Measurements from ENCODE around the gene SLC24A1.
"Not testable (repeated sequence)": the region's sequence is repeated elsewhere in the genome, so short reads cannot be mapped to it uniquely, and the experiment has no call there.

SLC24A1 gene

GRCh38 chr15:65598468-65598867 is 23.3 kb upstream of the SLC24A1 start:
- Histone ChIP-seq H3K9ac (ENCODE audit: low read length) (no peak overlapping the region), H3K27me3 (ENCODE audit: control insufficient read depth in 1 of 2, insufficient read depth in 2 of 2, low read length in 2 of 2) (no peaks in the 10 kb centered on the region), H3K36me3 (ENCODE audit: insufficient read depth, low read length) (peaks cover 73% of the 10 kb centered on the region), H3K27ac (ENCODE audit: low read depth, low read length) (no peak overlapping the region), H3K4me1 (ENCODE audit: insufficient read depth, low read length) (no peaks in the 10 kb centered on the region), H3K9me3 (ENCODE audit: low read length) (no peaks in the 10 kb centered on the region), H3K4me3 (ENCODE audit: low read depth in 1 of 2, low read length in 2 of 2) (no peak overlapping the region)

DNA sequence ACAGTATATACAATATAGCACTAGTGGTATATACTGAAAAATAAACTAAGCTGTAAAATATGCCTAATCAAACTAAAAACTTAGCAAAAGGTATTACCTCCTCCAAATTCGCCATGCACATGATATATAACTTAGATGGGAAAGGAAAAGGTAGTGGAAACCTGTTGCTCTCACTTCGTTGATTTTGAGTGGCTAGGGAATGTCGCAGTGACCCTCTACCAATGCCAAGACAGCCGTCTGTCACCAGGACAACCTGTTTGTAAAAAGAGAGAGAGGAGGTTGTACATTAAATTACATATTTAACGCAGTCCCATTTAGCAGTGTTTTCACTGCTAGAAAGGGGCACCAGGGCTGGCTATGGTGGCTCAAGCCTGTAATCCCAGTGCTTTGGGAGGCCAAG is 22.1 kb upstream of the SLC24A1 start:
- no peaks in the 10 kb centered on the region for H3K9me3 ChIP-seq (ENCODE audit: low read length)
- no peak overlapping the region for H3K27ac ChIP-seq (ENCODE audit: low read depth, low read length)
- H3K27me3 ChIP-seq (ENCODE audit: control insufficient read depth in 1 of 2, insufficient read depth in 2 of 2, low read length in 2 of 2) = no peaks in the 10 kb centered on the region
- H3K9ac ChIP-seq (ENCODE audit: low read length) = no peak overlapping the region
- peaks cover 73% of the 10 kb centered on the region for H3K36me3 ChIP-seq (ENCODE audit: insufficient read depth, low read length)
- no peak overlapping the region for H3K4me3 ChIP-seq (ENCODE audit: low read depth in 1 of 2, low read length in 2 of 2)
- no peaks in the 10 kb centered on the region for H3K4me1 ChIP-seq (ENCODE audit: insufficient read depth, low read length)

GRCh38 chr15:65603134-65603533 is 18.6 kb upstream of the SLC24A1 start:
- Histone ChIP-seq H3K27me3 (ENCODE audit: control insufficient read depth in 1 of 2, insufficient read depth in 2 of 2, low read length in 2 of 2) (no peaks in the 10 kb centered on the region), H3K9ac (ENCODE audit: low read length) (no peak overlapping the region), H3K36me3 (ENCODE audit: insufficient read depth, low read length) (peaks cover 45% of the 10 kb centered on the region), H3K9me3 (ENCODE audit: low read length) (no peaks in the 10 kb centered on the region), H3K4me1 (ENCODE audit: insufficient read depth, low read length) (no peaks in the 10 kb centered on the region), H3K4me3 (ENCODE audit: low read depth in 1 of 2, low read length in 2 of 2) (no peak overlapping the region), H3K27ac (ENCODE audit: low read depth, low read length) (no peak overlapping the region)

DNA sequence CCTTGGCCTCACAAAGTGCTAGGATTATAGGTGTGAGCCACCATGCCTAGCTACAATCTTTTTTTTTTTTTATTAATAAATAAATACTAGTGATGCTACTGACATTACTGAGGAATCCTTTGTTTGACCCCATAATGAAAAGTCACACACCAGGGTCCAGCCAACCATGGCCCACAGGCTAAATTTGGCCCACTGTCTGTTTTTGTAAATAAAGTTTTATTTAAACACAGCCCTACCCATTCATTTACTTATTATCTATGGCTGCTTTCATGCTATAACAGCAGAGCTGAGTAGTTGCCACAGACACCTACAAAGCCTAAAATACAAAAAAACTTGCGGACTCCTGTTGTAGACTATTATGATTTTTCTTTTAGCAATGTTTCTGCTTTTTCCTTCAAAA is 18.2 kb upstream of the SLC24A1 start:
- Histone ChIP-seq H3K27me3 (ENCODE audit: control insufficient read depth in 1 of 2, insufficient read depth in 2 of 2, low read length in 2 of 2) (no peaks in the 10 kb centered on the region), H3K36me3 (ENCODE audit: insufficient read depth, low read length) (peaks cover 41% of the 10 kb centered on the region), H3K27ac (ENCODE audit: low read depth, low read length) (no peak overlapping the region), H3K4me1 (ENCODE audit: insufficient read depth, low read length) (no peaks in the 10 kb centered on the region), H3K9ac (ENCODE audit: low read length) (no peak overlapping the region), H3K4me3 (ENCODE audit: low read depth in 1 of 2, low read length in 2 of 2) (no peak overlapping the region), H3K9me3 (ENCODE audit: low read length) (no peaks in the 10 kb centered on the region)

DNA sequence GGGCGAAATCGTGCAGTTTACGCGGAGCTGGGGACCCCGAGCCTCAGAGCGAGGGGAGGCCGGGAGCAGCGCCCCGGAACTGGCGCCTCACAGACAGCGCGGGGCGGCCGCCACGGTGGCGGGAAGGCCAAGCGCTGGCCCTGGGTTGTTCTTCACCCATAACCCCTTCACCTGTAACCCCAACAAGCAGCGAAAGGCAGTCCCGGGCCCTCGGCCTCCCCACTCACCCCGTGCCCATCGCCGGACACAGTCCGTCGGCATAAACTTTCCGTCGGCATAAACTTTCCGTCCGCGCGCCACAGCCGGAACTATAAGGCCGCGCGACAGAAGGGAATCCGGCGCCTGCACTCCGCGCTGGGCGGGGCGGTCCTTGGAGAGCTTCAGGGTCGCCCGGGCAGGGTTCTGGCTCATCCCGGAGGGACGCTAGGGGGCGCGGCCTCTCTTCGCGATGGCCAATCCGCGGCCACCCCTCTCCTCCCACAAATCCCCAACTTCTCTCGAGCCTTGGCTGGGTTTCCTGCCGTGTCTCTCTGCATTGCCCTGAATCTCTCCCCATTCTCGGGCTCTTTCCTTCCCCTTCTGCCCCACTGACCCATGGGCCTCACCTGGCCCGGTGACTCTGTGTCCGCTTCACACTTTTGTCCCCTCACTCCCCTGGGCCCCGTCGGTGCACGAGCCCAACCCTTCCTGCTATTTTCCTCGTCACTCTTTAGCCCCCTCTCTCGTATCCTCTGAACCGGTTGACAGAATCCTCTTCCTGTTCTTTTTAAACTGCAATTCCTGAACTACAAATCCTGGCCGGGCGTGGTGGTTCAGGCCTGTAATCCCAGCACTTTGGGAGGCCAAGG is 10.6 kb upstream of the SLC24A1 start, which contains the start of gene INTS14:
Gene INTS14, minus strand, starts transcription at position 261 of the 848 bp plus-strand sequence. CDS start 3,751 bp downstream, outside the sequence.
- H3K4me3 ChIP-seq (ENCODE audit: low read depth in 1 of 2, low read length in 2 of 2) = peak within 1 kb of the TSS; percentile 55 to 97
- H3K9ac ChIP-seq (ENCODE audit: low read length) = peak within 1 kb of the TSS; percentile 99
- peak within 1 kb of the TSS; percentile 93 for H3K27ac ChIP-seq (ENCODE audit: low read depth, low read length)

GRCh38 chr15:65611888-65612615 is 9.7 kb upstream of the SLC24A1 start:
- H3K4me1 ChIP-seq (ENCODE audit: insufficient read depth, low read length) = peaks cover 26% of the 10 kb centered on the region
- H3K9ac ChIP-seq (ENCODE audit: low read length) = peak overlapping the region; percentile 96
- H3K4me3 ChIP-seq (ENCODE audit: low read depth in 1 of 2, low read length in 2 of 2) = peak overlapping the region; percentile 50 to 97
- peak overlapping the region; percentile 93 for H3K27ac ChIP-seq (ENCODE audit: low read depth, low read length)
- no peaks in the 10 kb centered on the region for H3K36me3 ChIP-seq (ENCODE audit: insufficient read depth, low read length)
- H3K27me3 ChIP-seq (ENCODE audit: control insufficient read depth in 1 of 2, insufficient read depth in 2 of 2, low read length in 2 of 2) = no peaks in the 10 kb centered on the region
- no peaks in the 10 kb centered on the region for H3K9me3 ChIP-seq (ENCODE audit: low read length)

More for the DNA sequence above, 10.6 kb upstream of the SLC24A1 start, which contains the start of gene INTS14:
- no peaks in the 10 kb centered on the region for H3K27me3 ChIP-seq (ENCODE audit: control insufficient read depth in 1 of 2, insufficient read depth in 2 of 2, low read length in 2 of 2)
- no peaks in the 10 kb centered on the region for H3K9me3 ChIP-seq (ENCODE audit: low read length)
- peaks cover 26% of the 10 kb centered on the region for H3K4me1 ChIP-seq (ENCODE audit: insufficient read depth, low read length)
- no peaks in the 10 kb centered on the region for H3K36me3 ChIP-seq (ENCODE audit: insufficient read depth, low read length)

DNA sequence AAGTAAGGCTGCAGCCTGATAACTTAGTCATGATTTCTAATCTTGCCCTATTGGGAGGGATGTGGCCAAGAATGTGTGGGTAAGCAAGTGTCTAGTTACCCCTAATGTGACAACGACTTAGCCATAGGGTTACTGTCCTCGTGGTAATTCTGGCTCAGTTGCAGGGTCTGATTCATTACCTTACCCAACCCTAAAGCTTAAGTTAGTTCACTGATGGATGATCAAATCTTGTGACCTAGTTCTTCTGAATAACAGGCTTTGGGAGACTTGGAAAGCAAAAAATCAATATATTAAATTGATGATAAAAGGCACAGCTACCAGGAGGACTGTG is 9.2 kb upstream of the SLC24A1 start:
- peaks cover 26% of the 10 kb centered on the region for H3K4me1 ChIP-seq (ENCODE audit: insufficient read depth, low read length)
- H3K4me3 ChIP-seq (ENCODE audit: low read depth in 1 of 2, low read length in 2 of 2) = no peak overlapping the region
- H3K27ac ChIP-seq (ENCODE audit: low read depth, low read length) = no peak overlapping the region
- no peaks in the 10 kb centered on the region for H3K36me3 ChIP-seq (ENCODE audit: insufficient read depth, low read length)
- H3K9me3 ChIP-seq (ENCODE audit: low read length) = no peaks in the 10 kb centered on the region
- no peaks in the 10 kb centered on the region for H3K27me3 ChIP-seq (ENCODE audit: control insufficient read depth in 1 of 2, insufficient read depth in 2 of 2, low read length in 2 of 2)
- H3K9ac ChIP-seq (ENCODE audit: low read length) = no peak overlapping the region

DNA sequence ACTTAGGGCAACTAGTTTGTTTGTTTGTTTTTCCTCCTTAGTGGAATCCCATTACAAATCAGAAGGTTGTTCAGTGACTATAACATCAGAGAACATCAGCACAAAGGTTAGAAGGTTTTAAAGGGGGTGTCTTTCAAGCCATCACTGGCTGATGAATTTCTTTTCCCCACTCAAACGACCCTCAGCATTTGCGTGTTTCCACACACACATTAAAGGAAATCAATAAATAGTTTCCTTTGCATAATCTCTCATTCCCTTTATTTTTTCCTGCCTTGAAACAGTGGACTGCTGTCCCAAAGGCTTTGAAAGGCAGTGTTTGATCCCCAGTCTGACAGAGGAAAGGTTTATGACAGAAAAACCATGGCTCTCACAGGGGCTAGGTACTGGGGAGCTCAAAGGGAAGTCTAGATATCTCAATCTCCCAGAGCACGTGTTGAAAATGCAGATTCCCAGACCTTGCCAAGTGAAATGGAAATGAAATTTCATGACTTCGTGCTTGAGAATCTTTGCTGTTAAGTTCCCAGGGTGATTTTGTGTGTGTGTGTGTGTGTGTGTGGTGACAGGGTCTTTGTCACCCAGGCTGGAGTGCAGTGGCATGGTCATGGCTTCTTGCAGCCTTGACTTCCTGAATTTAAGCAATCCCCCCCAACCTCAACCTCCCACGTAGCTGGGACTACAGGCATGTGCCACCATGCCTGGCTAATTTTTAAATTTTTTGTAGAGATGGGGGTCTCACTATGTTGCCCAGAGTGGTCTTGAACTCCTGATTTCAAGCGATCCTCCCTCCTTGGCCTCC is 8.6 kb upstream of the SLC24A1 start:
- H3K9me3 ChIP-seq (ENCODE audit: low read length) = no peaks in the 10 kb centered on the region
- H3K4me3 ChIP-seq (ENCODE audit: low read depth in 1 of 2, low read length in 2 of 2) = no peak overlapping the region
- no peak overlapping the region for H3K27ac ChIP-seq (ENCODE audit: low read depth, low read length)
- no peaks in the 10 kb centered on the region for H3K27me3 ChIP-seq (ENCODE audit: control insufficient read depth in 1 of 2, insufficient read depth in 2 of 2, low read length in 2 of 2)
- H3K36me3 ChIP-seq (ENCODE audit: insufficient read depth, low read length) = no peaks in the 10 kb centered on the region
- no peak overlapping the region for H3K9ac ChIP-seq (ENCODE audit: low read length)
- H3K4me1 ChIP-seq (ENCODE audit: insufficient read depth, low read length) = peaks cover 26% of the 10 kb centered on the region

DNA sequence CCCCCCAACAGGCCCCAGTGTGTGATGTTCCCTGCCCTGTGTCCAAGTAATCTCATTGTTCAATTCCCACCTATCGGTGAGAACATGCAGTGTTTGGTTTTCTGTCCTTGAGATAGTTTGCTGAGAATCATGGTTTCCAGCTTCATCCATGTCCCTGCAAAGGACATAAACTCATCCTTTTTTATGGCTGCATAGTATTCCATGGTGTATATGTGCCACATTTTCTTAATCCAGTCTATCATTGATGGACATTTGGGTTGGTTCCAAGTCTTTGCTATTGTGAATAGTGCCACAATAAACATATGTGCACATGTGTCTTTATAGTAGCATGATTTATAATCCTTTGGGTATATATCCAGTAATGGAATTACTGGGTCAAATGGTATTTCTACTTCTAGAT is 5.9 kb upstream of the SLC24A1 start:
- not testable (repeated sequence) for H3K27me3 ChIP-seq (ENCODE audit: control insufficient read depth in 1 of 2, insufficient read depth in 2 of 2, low read length in 2 of 2); H3K27ac ChIP-seq (ENCODE audit: low read depth, low read length); H3K4me3 ChIP-seq (ENCODE audit: low read depth in 1 of 2, low read length in 2 of 2); H3K9ac ChIP-seq (ENCODE audit: low read length); H3K9me3 ChIP-seq (ENCODE audit: low read length); H3K36me3 ChIP-seq (ENCODE audit: insufficient read depth, low read length)
- peaks cover 14% of the 10 kb centered on the region for H3K4me1 ChIP-seq (ENCODE audit: insufficient read depth, low read length)

DNA sequence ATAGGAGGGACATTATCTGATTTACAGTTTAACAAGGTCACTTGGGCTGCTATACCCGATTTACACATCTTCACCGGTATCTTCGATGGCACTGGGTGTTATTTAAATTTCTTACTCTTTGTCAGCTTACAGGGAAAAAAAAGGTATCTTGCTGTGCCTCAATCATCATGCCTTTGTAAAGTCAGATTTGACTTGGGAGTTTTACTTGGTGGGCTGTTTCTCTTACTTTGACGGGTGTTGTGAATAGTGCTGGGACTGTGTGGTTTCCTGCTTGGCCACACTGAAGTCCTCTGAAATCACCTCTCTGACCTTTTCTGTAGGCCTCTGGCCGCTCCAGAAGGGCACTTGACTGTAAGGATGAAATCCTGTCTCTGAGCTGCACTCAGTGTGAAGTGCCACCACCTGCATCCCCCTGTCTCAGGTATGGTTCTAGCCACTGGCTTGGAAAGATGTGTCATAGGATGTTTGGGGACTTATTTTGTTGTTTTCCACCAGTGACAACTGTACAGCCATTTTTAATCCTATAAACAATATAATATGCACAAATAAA is 3.1 kb upstream of the SLC24A1 start:
- H3K27ac ChIP-seq (ENCODE audit: low read depth, low read length) = no peak overlapping the region
- H3K27me3 ChIP-seq (ENCODE audit: control insufficient read depth in 1 of 2, insufficient read depth in 2 of 2, low read length in 2 of 2) = no peaks in the 10 kb centered on the region
- H3K9me3 ChIP-seq (ENCODE audit: low read length) = no peaks in the 10 kb centered on the region
- no peaks in the 10 kb centered on the region for H3K4me1 ChIP-seq (ENCODE audit: insufficient read depth, low read length)
- H3K9ac ChIP-seq (ENCODE audit: low read length) = no peak overlapping the region
- no peak overlapping the region for H3K4me3 ChIP-seq (ENCODE audit: low read depth in 1 of 2, low read length in 2 of 2)
- no peaks in the 10 kb centered on the region for H3K36me3 ChIP-seq (ENCODE audit: insufficient read depth, low read length)

Data from muscle layer of colon (tissue), 2 donors.